Retinal pigment epithelial cell (primary cell): ENCODE data around the gene MTMR2.

ENCODE experiments used
- DNase-seq: peaks from one replicate; pipeline ENCODE4 v3.0.0-alpha.2; 2010; ENCODE audit warnings: low read depth
- H3K4me3 ChIP-seq: 2 replicates; pipeline ENCODE4 v1.5.1; 2011; ENCODE audit warnings: mild to moderate bottlenecking, low read length, control low read depth, moderate library complexity
- TF ChIP-seq, protein P1 (sequence below): conservative IDR thresholded peaks from 2 replicates; pipeline ENCODE4 v1.5.1; 2011; ENCODE audit warnings: low read depth, low read length, control low read depth, inconsistent platforms

Gene MTMR2

DNA sequence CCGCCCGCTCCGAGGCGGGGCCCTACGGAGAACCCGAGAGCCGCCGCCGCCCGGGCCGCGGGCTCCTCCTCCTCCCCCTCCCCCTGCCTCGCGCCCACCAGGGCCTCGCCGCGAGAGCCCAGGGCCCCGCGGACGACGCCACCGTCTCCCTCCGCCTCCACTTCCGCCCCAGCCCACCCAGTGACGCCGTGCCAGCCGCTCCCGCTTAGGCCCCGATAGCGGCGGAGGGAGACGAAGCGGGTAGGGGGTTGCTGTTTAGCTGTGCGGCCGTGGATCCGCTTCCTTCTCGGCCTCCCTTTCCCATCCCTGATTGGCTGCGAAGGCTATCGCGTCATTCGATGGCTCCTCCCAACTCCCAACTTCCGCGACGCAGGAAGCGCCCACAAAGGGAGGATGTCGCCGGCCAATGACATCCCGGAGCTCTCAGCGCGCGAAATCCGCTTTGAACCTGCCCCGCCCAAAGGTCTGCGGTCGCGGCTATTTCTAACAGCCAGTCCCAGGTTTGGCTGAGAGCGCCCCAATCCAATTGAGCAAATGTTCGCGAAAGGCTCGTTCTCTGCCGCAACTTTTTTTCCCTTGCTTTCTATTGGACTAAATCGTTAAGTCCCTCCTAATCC is 134.3 kb downstream of the MTMR2 start, which contains the start of gene FAM76B:
Gene FAM76B (minus strand): TSS at position 277 of the 617 bp plus-strand sequence. CDS start 304 bp downstream, outside the sequence.
- TF ChIP-seq, protein P1, sequence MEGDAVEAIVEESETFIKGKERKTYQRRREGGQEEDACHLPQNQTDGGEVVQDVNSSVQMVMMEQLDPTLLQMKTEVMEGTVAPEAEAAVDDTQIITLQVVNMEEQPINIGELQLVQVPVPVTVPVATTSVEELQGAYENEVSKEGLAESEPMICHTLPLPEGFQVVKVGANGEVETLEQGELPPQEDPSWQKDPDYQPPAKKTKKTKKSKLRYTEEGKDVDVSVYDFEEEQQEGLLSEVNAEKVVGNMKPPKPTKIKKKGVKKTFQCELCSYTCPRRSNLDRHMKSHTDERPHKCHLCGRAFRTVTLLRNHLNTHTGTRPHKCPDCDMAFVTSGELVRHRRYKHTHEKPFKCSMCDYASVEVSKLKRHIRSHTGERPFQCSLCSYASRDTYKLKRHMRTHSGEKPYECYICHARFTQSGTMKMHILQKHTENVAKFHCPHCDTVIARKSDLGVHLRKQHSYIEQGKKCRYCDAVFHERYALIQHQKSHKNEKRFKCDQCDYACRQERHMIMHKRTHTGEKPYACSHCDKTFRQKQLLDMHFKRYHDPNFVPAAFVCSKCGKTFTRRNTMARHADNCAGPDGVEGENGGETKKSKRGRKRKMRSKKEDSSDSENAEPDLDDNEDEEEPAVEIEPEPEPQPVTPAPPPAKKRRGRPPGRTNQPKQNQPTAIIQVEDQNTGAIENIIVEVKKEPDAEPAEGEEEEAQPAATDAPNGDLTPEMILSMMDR = no peak
- peak; percentile 95 for DNase-seq
- peak within 1 kb of the TSS; percentile 95 for H3K4me3 ChIP-seq

DNA sequence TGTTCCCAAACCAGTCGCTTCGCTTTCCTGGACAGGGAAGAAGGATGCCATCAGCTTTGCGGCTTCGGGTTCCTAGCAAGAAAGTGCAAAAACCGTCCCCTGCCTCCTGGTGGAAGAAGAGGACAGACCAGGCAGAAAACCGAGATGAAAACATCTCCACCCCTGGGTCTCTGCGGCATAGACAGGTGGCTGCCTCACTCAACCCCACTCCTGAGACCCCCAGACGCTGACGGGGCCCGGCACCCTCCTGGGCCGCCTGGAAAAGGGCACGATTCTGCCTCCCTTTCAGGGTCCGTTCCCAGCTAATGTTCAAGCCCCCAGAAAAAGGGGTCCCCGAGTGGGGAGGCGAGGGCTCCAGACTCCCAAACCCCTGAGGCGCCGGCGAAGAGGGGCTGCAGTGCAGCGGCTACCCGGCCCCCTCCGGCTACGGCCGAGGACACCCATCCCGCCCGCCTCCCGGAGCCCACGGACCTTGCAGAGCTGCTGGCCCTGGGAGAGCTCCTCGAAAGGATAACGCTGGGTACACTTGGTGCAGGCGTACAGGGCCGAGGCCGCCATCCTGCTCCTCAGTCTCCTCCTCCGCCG is 134.9 kb downstream of the MTMR2 start:
- TF ChIP-seq, protein P1 = peak; percentile 64
- DNase-seq = peak; percentile 25
- H3K4me3 ChIP-seq = peak overlapping the region; percentile 95
